Smooth muscle cell (in vitro differentiated cells): ENCODE data around the gene TIMP2. TPM values are rescaled to one million over a fixed set of nuclear protein-coding genes. Genes with fewer than 3 reads are reported as not detected.
"Not testable (repeated sequence)": the region's sequence is repeated elsewhere in the genome, so short reads cannot be mapped to it uniquely, and the experiment has no call there.

Experiments
- DNase-seq: peaks from one replicate; lab custom pipeline; 2025; ENCODE audit not compliant: unreplicated experiment; lab: John Stamatoyannopoulos, UW
- H2AFZ ChIP-seq: fragments of 200-600 bp; sonication (generic); 2 replicates; pipeline ENCODE4 v1.6.0; 2016; ENCODE audit warnings: antibody characterized with exemption, low read depth, mild to moderate bottlenecking
- H3F3A ChIP-seq: fragments of 200-600 bp; sonication (generic); 2 replicates; pipeline ENCODE4 v1.6.0; 2017; ENCODE audit warnings: antibody characterized with exemption, low read depth
- H3K27ac ChIP-seq: fragments of 200-600 bp; sonication (generic); 2 replicates; pipeline ENCODE4 v1.5.1; 2016; ENCODE audit warnings: low read depth, mild to moderate bottlenecking
- H3K27me3 ChIP-seq: fragments of 200-600 bp; sonication (generic); 2 replicates; pipeline ENCODE4 v1.6.1; 2016; ENCODE audit warnings: low read depth, mild to moderate bottlenecking
- H3K36me3 ChIP-seq: fragments of 200-600 bp; sonication (generic); 2 replicates; pipeline ENCODE4 v1.5.1; 2016; ENCODE audit warnings: low read depth
- H3K4me1 ChIP-seq: fragments of 200-600 bp; sonication (generic); 2 replicates; pipeline ENCODE4 v1.5.1; 2016; ENCODE audit warnings: low read depth
- H3K4me2 ChIP-seq: fragments of 200-600 bp; sonication (generic); 2 replicates; pipeline ENCODE4 v1.6.0; 2016; ENCODE audit warnings: mild to moderate bottlenecking
- H3K4me3 ChIP-seq: fragments of 200-600 bp; sonication (generic); 2 replicates; pipeline ENCODE4 v1.5.1; 2016; ENCODE audit warnings: mild to moderate bottlenecking
- H3K79me2 ChIP-seq: fragments of 200-600 bp; sonication (generic); 2 replicates; pipeline ENCODE4 v1.6.0; 2016; ENCODE audit warnings: low read depth, mild to moderate bottlenecking
- H3K9ac ChIP-seq: fragments of 200-600 bp; sonication (generic); 2 replicates; pipeline ENCODE4 v1.6.0; 2016; ENCODE audit warnings: low read depth
- H3K9me3 ChIP-seq: fragments of 200-600 bp; sonication (generic); replicated peaks from 2 replicates; pipeline ENCODE4 v1.5.1; 2016; ENCODE audit warnings: low read depth
- H4K20me1 ChIP-seq: fragments of 200-600 bp; sonication (generic); 2 replicates; pipeline ENCODE4 v1.6.0; 2016; ENCODE audit warnings: low read depth
- CTCF ChIP-seq: fragments of 200-600 bp; sonication (generic); IDR thresholded peaks from 2 replicates; pipeline ENCODE4 v1.5.1; 2017; ENCODE audit warnings: borderline replicate concordance, mild to moderate bottlenecking, antibody characterized with exemption; ENCODE audit not compliant: insufficient read depth, poor library complexity, severe bottlenecking
- WGBS: methylation state at CpG from one replicate; pipeline ENCODE4 v1.1.7; 2016; ENCODE audit warnings: low lambda C conversion rate; 5-methylcytosine and 5-hydroxymethylcytosine counted together
- polyA plus RNA-seq: library from polyadenylated mRNA; unstranded; fragments of >200 nt; fragmentation: Nextera tagmentation; extraction: Ambion mirVana; gene quantifications from 2 replicates; pipeline ENCODE4 v1.2.1, GENCODE V29; 2016
- total RNA-seq: library from RNA; depleted of rRNA; stranded (reverse); fragments of >200 nt; gene quantifications from 2 replicates; pipeline ENCODE4 v1.2.3, GENCODE V29; 2014

TIMP2 gene
- total and polyA plus RNA-seq, 2 experiments from 2014 or later = 37.8 to 111 TPM

- Histone ChIP-seq H3K27me3 (no peaks in the 10 kb centered on the region), H3K9ac (no peak overlapping the region), H3K9me3 (no peaks in the 10 kb centered on the region), H3K27ac (no peak overlapping the region), H2AFZ (no peak overlapping the region), H3K79me2 (no peaks in the 10 kb centered on the region), H3F3A (no peaks in the 10 kb centered on the region), H3K36me3 (no peaks in the 10 kb centered on the region), H3K4me1 (peaks cover 4% of the 10 kb centered on the region), H3K4me2 (no peak overlapping the region), H3K4me3 (no peak overlapping the region), H4K20me1 (peaks cover 6% of the 10 kb centered on the region)
- DNase-seq = no peak
- no peak for TF ChIP-seq CTCF
- WGBS = 91% methylated on average over 15 of the region's 15 CpGs
These were observed 54.6 kb downstream of the TIMP2 start for GRCh38 chr17:78870621-78871020.

GRCh38 chr17:78868391-78868790 lies 56.8 kb downstream of the TIMP2 start:
- H3K4me2 ChIP-seq = no peak overlapping the region
- no peak overlapping the region for H3K9ac ChIP-seq
- TF ChIP-seq CTCF = no peak
- no peaks in the 10 kb centered on the region for H3K4me1 ChIP-seq
- no peak for DNase-seq
- no peaks in the 10 kb centered on the region for H3F3A ChIP-seq
- WGBS = 81% methylated on average over 7 of the region's 7 CpGs
- no peaks in the 10 kb centered on the region for H3K79me2 ChIP-seq
- no peaks in the 10 kb centered on the region for H3K36me3 ChIP-seq
- H3K9me3 ChIP-seq = no peaks in the 10 kb centered on the region
- H3K27ac ChIP-seq = peak overlapping the region; percentile 39
- no peak overlapping the region for H3K4me3 ChIP-seq
- H2AFZ ChIP-seq = no peak overlapping the region
- no peaks in the 10 kb centered on the region for H3K27me3 ChIP-seq
- peaks cover 8% of the 10 kb centered on the region for H4K20me1 ChIP-seq

- not testable (repeated sequence) for H3K4me1 ChIP-seq, DNase-seq, H3K9ac ChIP-seq, H3K27ac ChIP-seq, H2AFZ ChIP-seq, H3F3A ChIP-seq, H3K27me3 ChIP-seq, H3K36me3 ChIP-seq, H3K9me3 ChIP-seq, H3K4me2 ChIP-seq, H3K4me3 ChIP-seq, H3K79me2 ChIP-seq, H4K20me1 ChIP-seq
- 88% methylated on average over 3 of the region's 3 CpGs for WGBS
These were observed 58.1 kb downstream of the TIMP2 start for GRCh38 chr17:78867046-78867445.

- H3K27ac ChIP-seq = no peak overlapping the region
- 46% methylated on average over 19 of the region's 19 CpGs for WGBS
- peak; percentile 62 for DNase-seq
These were observed 59.4 kb downstream of the TIMP2 start for GRCh38 chr17:78865682-78866390.

More at GRCh38 chr17:78865682-78866390, 59.4 kb downstream of the TIMP2 start:
- no peaks in the 10 kb centered on the region for H3K9me3 ChIP-seq
- H3F3A ChIP-seq = peaks cover 9% of the 10 kb centered on the region
- no peaks in the 10 kb centered on the region for H3K79me2 ChIP-seq
- no peak overlapping the region for H3K4me2 ChIP-seq
- H4K20me1 ChIP-seq = peaks cover 8% of the 10 kb centered on the region
- peak; percentile 84 for TF ChIP-seq CTCF
- H3K36me3 ChIP-seq = no peaks in the 10 kb centered on the region
- H3K27me3 ChIP-seq = no peaks in the 10 kb centered on the region
- H2AFZ ChIP-seq = no peak overlapping the region
- no peak overlapping the region for H3K4me3 ChIP-seq
- no peak overlapping the region for H3K9ac ChIP-seq
- H3K4me1 ChIP-seq = no peaks in the 10 kb centered on the region
